T-helper 9 cell (primary cell): ENCODE results near the gene YIF1A.

Experiments
- DNase-seq: peaks from one replicate; pipeline ENCODE4 v3.0.0-alpha.2; 2020
- total RNA-seq, 2 donors: gene quantifications; one replicate each; lab custom pipeline; 2026; lab: John Stamatoyannopoulos, UW

The YIF1A gene
- total RNA-seq, result 13.0 to 35.9 reads per million in 2 donors

GRCh38 chr11:66288671-66289547 lies at the start of gene YIF1A:
Gene YIF1A, minus strand, starts transcription at chr11:66289143. Its CDS starts 158 bp downstream, at chr11:66288985.
- peak; percentile 96 for DNase-seq

GRCh38 chr11:66337103-66337899 lies 48.4 kb upstream of the YIF1A start:
- DNase-seq, result no peak

- DNase-seq, result no peak
Measured at GRCh38 chr11:66336234-66337102, 47.5 kb upstream of the YIF1A start, which contains the start of gene RIN1. Gene RIN1, minus strand, starts transcription at chr11:66336434. Its CDS starts 32 bp downstream, at chr11:66336402.

- no peak for DNase-seq
Measured at GRCh38 chr11:66335531-66336233, 46.7 kb upstream of the YIF1A start.

GRCh38 chr11:66334605-66335442 lies 45.9 kb upstream of the YIF1A start:
- no peak for DNase-seq

- no peak for DNase-seq
Measured at GRCh38 chr11:66333896-66334604, 45.1 kb upstream of the YIF1A start.

- DNase-seq, result no peak
Measured at GRCh38 chr11:66333220-66333877, 44.4 kb upstream of the YIF1A start.

GRCh38 chr11:66332371-66333219 lies 43.7 kb upstream of the YIF1A start:
- DNase-seq, result no peak

GRCh38 chr11:66331542-66332370 lies 42.8 kb upstream of the YIF1A start:
- no peak for DNase-seq

- no peak for DNase-seq
Measured at GRCh38 chr11:66330931-66331330, 42.0 kb upstream of the YIF1A start.

GRCh38 chr11:66329165-66329673 lies 40.3 kb upstream of the YIF1A start:
- DNase-seq, result no peak

- DNase-seq, result peak; percentile 75
Measured at GRCh38 chr11:66328302-66329144, 39.6 kb upstream of the YIF1A start.

GRCh38 chr11:66328031-66328301 lies 39.0 kb upstream of the YIF1A start:
- no peak for DNase-seq

GRCh38 chr11:66327171-66328030 lies 38.5 kb upstream of the YIF1A start:
- no peak for DNase-seq

- DNase-seq, result no peak
Measured at GRCh38 chr11:66326261-66327111, 37.5 kb upstream of the YIF1A start.
